ENCODE measurements around the gene FUT8.

The FUT8 gene

GRCh38 chr14:65574611-65575010, 162.1 kb downstream of the FUT8 start:
- H3K4me3 ChIP-seq (replicated peaks; ENCODE audit: low read depth, low read length) = no peak overlapping the region
- DNase-seq (ENCODE audit: low read depth) = no peak
- no peak for TF ChIP-seq CTCF (IDR thresholded peaks at IDR 0.05; ENCODE audit: low read length, missing control alignments)

- no peak overlapping the region for H3K4me3 ChIP-seq (replicated peaks; ENCODE audit: low read depth, low read length)
- no peak for DNase-seq (ENCODE audit: low read depth)
- no peak for TF ChIP-seq CTCF (IDR thresholded peaks at IDR 0.05; ENCODE audit: low read length, missing control alignments)
Observed at GRCh38 chr14:65575389-65575788, 162.9 kb downstream of the FUT8 start.

GRCh38 chr14:65580973-65581372, 168.4 kb downstream of the FUT8 start:
- no peak for DNase-seq (ENCODE audit: low read depth)

GRCh38 chr14:65581378-65581777, 168.8 kb downstream of the FUT8 start:
- H3K4me3 ChIP-seq (replicated peaks; ENCODE audit: low read depth, low read length) = no peak overlapping the region
- DNase-seq (ENCODE audit: low read depth) = no peak
- no peak for TF ChIP-seq CTCF (IDR thresholded peaks at IDR 0.05; ENCODE audit: low read length, missing control alignments)

More at GRCh38 chr14:65580973-65581372, 168.4 kb downstream of the FUT8 start:
- H3K4me3 ChIP-seq (replicated peaks; ENCODE audit: low read depth, low read length) = no peak overlapping the region
- TF ChIP-seq CTCF (IDR thresholded peaks at IDR 0.05; ENCODE audit: low read length, missing control alignments) = no peak

GRCh38 chr14:65581799-65582198, 169.3 kb downstream of the FUT8 start:
- TF ChIP-seq CTCF (IDR thresholded peaks at IDR 0.05; ENCODE audit: low read length, missing control alignments) = no peak
- H3K4me3 ChIP-seq (replicated peaks; ENCODE audit: low read depth, low read length) = no peak overlapping the region
- DNase-seq (ENCODE audit: low read depth) = no peak

GRCh38 chr14:65585216-65585615, 172.7 kb downstream of the FUT8 start:
- no peak overlapping the region for H3K4me3 ChIP-seq (replicated peaks; ENCODE audit: low read depth, low read length)
- no peak for TF ChIP-seq CTCF (IDR thresholded peaks at IDR 0.05; ENCODE audit: low read length, missing control alignments)
- no peak for DNase-seq (ENCODE audit: low read depth)

GRCh38 chr14:65588426-65589140, 176.1 kb downstream of the FUT8 start:
- no peak overlapping the region for H3K4me3 ChIP-seq (replicated peaks; ENCODE audit: low read depth, low read length)
- no peak for DNase-seq (ENCODE audit: low read depth)
- TF ChIP-seq CTCF (IDR thresholded peaks at IDR 0.05; ENCODE audit: low read length, missing control alignments) = no peak
